Mesothelial cell of epicardium (in vitro differentiated cells): ENCODE measurements around the gene CT45A3. TPM values are rescaled to one million over a fixed set of nuclear protein-coding genes. Genes with fewer than 3 reads are reported as not detected.
"Not testable (repeated sequence)": the region's sequence is repeated elsewhere in the genome, so short reads cannot be mapped to it uniquely, and the experiment has no call there.

Experiments used
- DNase-seq, 2 experiments: peaks; one replicate each; pipeline ENCODE4 v3.0.0; 2021; ENCODE audit warnings: low spot score in 2 of 2; ENCODE audit not compliant: unreplicated experiment in 2 of 2
- H3K27ac Mint-ChIP-seq: 2 replicates; pipeline ENCODE4 v1.8.0; 2021; ENCODE audit warnings: mixed read lengths
- H3K27me3 Mint-ChIP-seq: 2 replicates; pipeline ENCODE4 v1.8.0; 2021; ENCODE audit warnings: low read depth, mixed read lengths
- H3K36me3 Mint-ChIP-seq: 2 replicates; pipeline ENCODE4 v1.8.0; 2021; ENCODE audit warnings: mixed read lengths
- H3K4me1 Mint-ChIP-seq: 2 replicates; pipeline ENCODE4 v1.8.0; 2021; ENCODE audit warnings: mixed read lengths
- H3K4me3 Mint-ChIP-seq: 2 replicates; pipeline ENCODE4 v1.8.0; 2021; ENCODE audit warnings: mild to moderate bottlenecking, moderate library complexity, mixed read lengths
- H3K9me3 Mint-ChIP-seq: 2 replicates; pipeline ENCODE4 v1.8.0; 2021; ENCODE audit warnings: mixed read lengths
- CTCF ChIP-seq: fragments of 200-600 bp; sonication (generic); IDR thresholded peaks from one replicate; pipeline ENCODE4 v1.5.0; 2021; ENCODE audit warnings: antibody characterized with exemption; ENCODE audit not compliant: unreplicated experiment
- total RNA-seq: library from RNA; stranded (reverse); gene quantifications from 3 replicates; pipeline ENCODE4 v1.2.1, GENCODE V29; 2021

The CT45A3 gene, protein sequence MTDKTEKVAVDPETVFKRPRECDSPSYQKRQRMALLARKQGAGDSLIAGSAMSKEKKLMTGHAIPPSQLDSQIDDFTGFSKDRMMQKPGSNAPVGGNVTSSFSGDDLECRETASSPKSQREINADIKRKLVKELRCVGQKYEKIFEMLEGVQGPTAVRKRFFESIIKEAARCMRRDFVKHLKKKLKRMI
- total RNA-seq: not detected in 3 replicates

- not testable (repeated sequence) for DNase-seq, H3K27ac Mint-ChIP-seq, H3K36me3 Mint-ChIP-seq, H3K9me3 Mint-ChIP-seq, H3K4me3 Mint-ChIP-seq, H3K4me1 Mint-ChIP-seq, H3K27me3 Mint-ChIP-seq
Observed at GRCh38 chrX:135768091-135768490, at the start of gene CT45A3. Gene CT45A3 (minus strand): TSS chrX:135768191. CDS start chrX:135764444, 3,747 bp downstream.

GRCh38 chrX:135802687-135803086 is 34.7 kb upstream of the CT45A3 start, which contains the start of gene CT45A6:
Gene CT45A6 (minus strand): TSS chrX:135802787. CDS start chrX:135798993, 3,794 bp downstream.
- not testable (repeated sequence) for DNase-seq, H3K36me3 Mint-ChIP-seq, H3K9me3 Mint-ChIP-seq, H3K27ac Mint-ChIP-seq, H3K4me3 Mint-ChIP-seq, H3K4me1 Mint-ChIP-seq, H3K27me3 Mint-ChIP-seq

DNA sequence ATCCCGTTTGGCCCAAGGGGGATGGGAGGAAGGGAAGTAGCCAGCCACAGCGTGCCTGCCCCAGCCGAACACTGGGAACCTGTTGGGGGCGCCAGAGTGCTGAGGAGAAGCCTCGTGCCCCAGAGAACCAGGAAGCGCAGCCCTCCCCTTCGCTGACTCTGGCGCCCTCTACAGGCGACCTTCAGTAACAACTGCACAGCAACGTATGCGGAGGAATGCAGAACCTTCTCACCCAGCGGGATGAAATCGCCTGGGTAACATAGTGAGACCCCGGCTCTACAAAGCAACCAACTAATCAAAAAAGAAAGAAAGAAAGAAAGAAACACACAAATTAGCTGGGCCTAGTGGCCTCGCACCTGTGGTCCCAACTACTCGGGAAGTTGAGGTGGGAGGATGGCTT is 17.4 kb upstream of the CT45A3 start, which contains the start of gene CT45A5:
CT45A5 (minus strand) TSS at position 101 of the 400 bp plus-strand sequence. CDS start 3,774 bp downstream, outside the sequence.
- not testable (repeated sequence) for H3K36me3 Mint-ChIP-seq, H3K4me3 Mint-ChIP-seq, H3K27ac Mint-ChIP-seq, H3K27me3 Mint-ChIP-seq, DNase-seq, H3K4me1 Mint-ChIP-seq, H3K9me3 Mint-ChIP-seq

- H3K27me3 Mint-ChIP-seq, DNase-seq, H3K4me3 Mint-ChIP-seq, H3K27ac Mint-ChIP-seq, H3K4me1 Mint-ChIP-seq, H3K36me3 Mint-ChIP-seq: not testable (repeated sequence)
- H3K9me3 Mint-ChIP-seq: peaks cover 43% of the 10 kb centered on the region
Observed at GRCh38 chrX:135744739-135745138, 23.3 kb downstream of the CT45A3 start.

DNA sequence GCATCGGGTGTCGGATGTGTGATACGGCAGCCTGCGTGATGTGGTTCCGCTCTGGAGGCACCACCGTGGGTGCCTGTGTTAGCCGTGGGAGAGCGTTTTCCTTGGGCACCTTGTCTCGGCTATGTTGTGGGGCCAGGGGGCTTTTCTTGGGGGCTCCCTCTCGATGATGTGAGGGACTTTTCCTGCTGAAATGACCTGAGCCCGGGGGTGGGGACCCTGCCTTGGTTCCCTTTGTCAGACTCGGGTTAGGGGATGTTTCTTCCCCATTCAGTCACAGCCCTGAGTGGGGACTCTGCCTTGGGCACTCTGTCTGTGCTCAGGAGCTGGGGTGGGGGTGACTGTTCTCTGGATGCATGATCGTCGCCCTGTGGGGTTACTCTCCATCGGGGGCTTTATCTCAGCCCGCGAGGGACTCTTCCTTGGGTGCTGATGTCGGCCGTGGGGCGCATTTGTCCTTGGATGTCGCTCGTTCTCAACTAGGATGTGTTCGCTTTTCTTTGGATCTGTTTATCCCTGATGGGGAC is 26.7 kb downstream of the CT45A3 start:
- no peak for TF ChIP-seq CTCF
- H3K4me3 Mint-ChIP-seq: no peak overlapping the region
- no peak overlapping the region for H3K27ac Mint-ChIP-seq
- H3K36me3 Mint-ChIP-seq: no peaks in the 10 kb centered on the region
- no peaks in the 10 kb centered on the region for H3K4me1 Mint-ChIP-seq
- no peaks in the 10 kb centered on the region for H3K27me3 Mint-ChIP-seq
- peaks cover 48% of the 10 kb centered on the region for H3K9me3 Mint-ChIP-seq
- no peak for DNase-seq

GRCh38 chrX:135740681-135741149 is 27.3 kb downstream of the CT45A3 start:
- no peak overlapping the region for H3K27ac Mint-ChIP-seq
- peaks cover 42% of the 10 kb centered on the region for H3K9me3 Mint-ChIP-seq
- H3K36me3 Mint-ChIP-seq: no peaks in the 10 kb centered on the region
- no peak for TF ChIP-seq CTCF
- H3K4me1 Mint-ChIP-seq: no peaks in the 10 kb centered on the region
- DNase-seq: no peak
- H3K4me3 Mint-ChIP-seq: no peak overlapping the region
- no peaks in the 10 kb centered on the region for H3K27me3 Mint-ChIP-seq

DNA sequence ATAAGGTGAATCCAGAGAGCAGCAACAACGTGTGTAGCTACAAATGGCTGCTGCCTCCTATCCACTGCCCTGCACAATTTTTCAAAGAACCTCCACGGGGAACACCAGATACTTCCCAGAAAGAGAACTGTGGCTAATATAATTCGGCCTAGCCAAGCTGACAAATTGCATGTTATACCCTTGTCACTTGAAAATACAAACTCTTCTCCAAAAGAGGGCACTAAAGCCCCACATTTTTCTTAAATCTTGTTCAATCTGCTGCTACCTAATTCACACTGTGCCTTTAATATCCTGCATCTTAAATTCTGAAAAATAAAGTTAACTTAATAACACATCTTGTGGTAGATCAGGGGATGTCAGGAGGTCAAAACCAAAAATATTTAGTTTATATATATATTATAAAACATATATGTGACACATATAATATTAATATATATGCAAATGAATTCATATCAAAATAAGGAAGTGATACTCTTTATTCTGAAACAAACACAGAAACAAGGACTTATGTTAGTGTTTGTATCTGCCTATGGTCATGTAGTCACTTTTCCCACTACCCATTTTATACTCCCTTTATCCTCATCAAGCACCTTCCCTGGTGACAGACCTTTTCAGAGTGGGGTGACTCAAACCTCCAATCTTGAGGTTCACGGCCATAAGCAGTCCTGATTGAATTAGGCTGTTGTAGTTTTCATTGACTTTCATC is 30.5 kb downstream of the CT45A3 start:
- DNase-seq: no peak
- Mint-ChIP-seq H3K36me3 (no peaks in the 10 kb centered on the region), H3K9me3 (peaks cover 32% of the 10 kb centered on the region), H3K27ac (no peak overlapping the region), H3K4me1 (no peaks in the 10 kb centered on the region), H3K27me3 (no peaks in the 10 kb centered on the region), H3K4me3 (no peak overlapping the region)
- TF ChIP-seq CTCF: no peak

DNA sequence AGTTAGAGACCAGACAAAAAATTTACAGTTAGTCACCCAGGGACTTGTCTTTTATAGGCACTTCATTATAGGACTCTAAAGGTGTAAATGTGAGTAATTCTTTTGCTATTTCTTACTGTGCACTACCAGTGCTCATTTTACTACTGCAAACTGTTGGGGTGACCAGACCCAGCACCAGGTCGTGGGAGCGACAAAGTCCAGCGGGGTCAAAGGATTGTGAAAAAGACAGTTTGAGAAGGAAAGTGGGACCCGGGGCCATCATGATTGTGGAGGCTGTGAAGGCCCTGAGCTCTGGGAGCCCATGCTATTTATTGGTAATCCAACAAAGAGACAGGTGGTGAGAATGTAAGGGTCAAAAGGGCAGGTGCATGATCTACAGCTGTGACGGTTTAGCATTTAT is 33.3 kb downstream of the CT45A3 start:
- not testable (repeated sequence) for H3K27ac Mint-ChIP-seq, H3K4me3 Mint-ChIP-seq, DNase-seq, H3K36me3 Mint-ChIP-seq, H3K27me3 Mint-ChIP-seq, H3K4me1 Mint-ChIP-seq
- peaks cover 18% of the 10 kb centered on the region for H3K9me3 Mint-ChIP-seq
